GM15510 (cell line): ENCODE data around the gene TENT5C.

ENCODE experiments used
- POLR2A ChIP-seq: IDR thresholded peaks from 3 replicates; pipeline ENCODE4 v1.6.1; 2011; ENCODE audit warnings: borderline replicate concordance; ENCODE audit not compliant: insufficient read length; ENCODE audit errors: extremely low read depth

The TENT5C gene

GRCh38 chr1:117569856-117570255, 36.0 kb upstream of the TENT5C start:
- no peak for TF ChIP-seq POLR2A

- TF ChIP-seq POLR2A: no peak
These were observed 34.8 kb upstream of the TENT5C start for GRCh38 chr1:117570988-117571409.

GRCh38 chr1:117571496-117571895, 34.4 kb upstream of the TENT5C start:
- TF ChIP-seq POLR2A: no peak

- no peak for TF ChIP-seq POLR2A
These were observed 33.3 kb upstream of the TENT5C start for GRCh38 chr1:117572546-117572945.

- no peak for TF ChIP-seq POLR2A
These were observed 32.3 kb upstream of the TENT5C start for GRCh38 chr1:117573386-117574023.

- no peak for TF ChIP-seq POLR2A
These were observed 31.6 kb upstream of the TENT5C start for GRCh38 chr1:117574161-117574835.

GRCh38 chr1:117575586-117576225, 30.1 kb upstream of the TENT5C start:
- no peak for TF ChIP-seq POLR2A

GRCh38 chr1:117576236-117576635, 29.6 kb upstream of the TENT5C start:
- no peak for TF ChIP-seq POLR2A

- TF ChIP-seq POLR2A: no peak
These were observed 28.5 kb upstream of the TENT5C start for GRCh38 chr1:117577191-117577885.

- no peak for TF ChIP-seq POLR2A
These were observed 27.4 kb upstream of the TENT5C start for GRCh38 chr1:117578466-117578865.

- no peak for TF ChIP-seq POLR2A
These were observed 26.5 kb upstream of the TENT5C start for GRCh38 chr1:117579221-117579906.

- TF ChIP-seq POLR2A: no peak
These were observed 25.4 kb upstream of the TENT5C start for GRCh38 chr1:117580436-117580835.

- TF ChIP-seq POLR2A: no peak
These were observed 25.0 kb upstream of the TENT5C start for GRCh38 chr1:117580882-117581281.

GRCh38 chr1:117581391-117581943, 24.4 kb upstream of the TENT5C start:
- TF ChIP-seq POLR2A: no peak
